H9 (cell line): ENCODE results near the gene CFL1. TPM values are rescaled to one million over a fixed set of nuclear protein-coding genes. Genes with fewer than 3 reads are reported as not detected.

Source experiments
- DNase-seq: peaks from one replicate; pipeline ENCODE4 v3.0.0-alpha.2; 2017
- H2AFZ ChIP-seq: one replicate; pipeline ENCODE4 v1.6.1; 2013; ENCODE audit warnings: mild to moderate bottlenecking, low read length, control low read depth, moderate library complexity
- H2AK5ac ChIP-seq: 2 replicates; pipeline ENCODE4 v1.6.1; 2013; ENCODE audit warnings: low read length, control low read depth, mixed read lengths; ENCODE audit not compliant: insufficient read length
- H2BK120ac ChIP-seq: one replicate; pipeline ENCODE4 v1.6.1; 2013; ENCODE audit warnings: low read depth, mild to moderate bottlenecking, low read length, control low read depth, inconsistent platforms; ENCODE audit not compliant: poor library complexity, severe bottlenecking
- H2BK12ac ChIP-seq: 2 replicates; pipeline ENCODE4 v1.6.1; 2013; ENCODE audit warnings: low read length, control low read depth, mixed read lengths, low read depth; ENCODE audit not compliant: insufficient read length
- H2BK15ac ChIP-seq: 2 replicates; pipeline ENCODE4 v1.6.1; 2013; ENCODE audit warnings: low read depth, low read length, control low read depth
- H2BK20ac ChIP-seq: one replicate; pipeline ENCODE4 v1.6.1; 2013; ENCODE audit warnings: low read depth, mild to moderate bottlenecking, low read length, control low read depth, inconsistent platforms; ENCODE audit not compliant: poor library complexity, severe bottlenecking
- H2BK5ac ChIP-seq: 2 replicates; pipeline ENCODE4 v1.6.1; 2013; ENCODE audit warnings: low read length, control low read depth, mixed read lengths; ENCODE audit not compliant: insufficient read length
- H3K14ac ChIP-seq: 2 replicates; pipeline ENCODE4 v1.6.1; 2013; ENCODE audit warnings: low read length, control low read depth; ENCODE audit not compliant: insufficient read depth
- H3K18ac ChIP-seq: 2 replicates; pipeline ENCODE4 v1.6.1; 2013; ENCODE audit warnings: low read depth, mild to moderate bottlenecking, mixed read lengths, low read length, control low read depth; ENCODE audit not compliant: insufficient read length
- H3K23ac ChIP-seq: 2 replicates; pipeline ENCODE4 v1.6.1; 2013; ENCODE audit warnings: low read length, control low read depth, mixed read lengths, low read depth; ENCODE audit not compliant: insufficient read length
- H3K23me2 ChIP-seq: 2 replicates; pipeline ENCODE4 v1.6.1; 2013; ENCODE audit warnings: low read depth, mild to moderate bottlenecking, mixed read lengths, low read length, control low read depth; ENCODE audit not compliant: insufficient read length, poor library complexity, severe bottlenecking
- H3K27ac ChIP-seq: 2 replicates; pipeline ENCODE4 v1.5.1; 2013; ENCODE audit warnings: low read length, control low read depth, mixed read lengths, low read depth; ENCODE audit not compliant: insufficient read length
- H3K27me3 ChIP-seq: 2 replicates; pipeline ENCODE4 v1.6.1; 2013; ENCODE audit warnings: low read length, control low read depth, inconsistent platforms; ENCODE audit not compliant: insufficient read depth
- H3K4ac ChIP-seq: 2 replicates; pipeline ENCODE4 v1.6.1; 2013; ENCODE audit warnings: low read depth, mild to moderate bottlenecking, control low read depth, inconsistent platforms, low read length, moderate library complexity
- H3K4me1 ChIP-seq: 2 replicates; pipeline ENCODE4 v1.6.1; 2013; ENCODE audit warnings: low read length, control low read depth, inconsistent platforms; ENCODE audit not compliant: insufficient read depth
- H3K4me2 ChIP-seq: 2 replicates; pipeline ENCODE4 v1.6.1; 2013; ENCODE audit warnings: low read length, control low read depth, mixed read lengths; ENCODE audit not compliant: insufficient read length, insufficient read depth
- H3K56ac ChIP-seq: 2 replicates; pipeline ENCODE4 v1.6.1; 2013; ENCODE audit warnings: low read depth, mild to moderate bottlenecking, mixed read lengths, low read length, control low read depth; ENCODE audit not compliant: insufficient read length
- H3K79me1 ChIP-seq: 2 replicates; pipeline ENCODE4 v1.6.1; 2013; ENCODE audit warnings: low read depth, mild to moderate bottlenecking, moderate library complexity, low read length, control low read depth, inconsistent platforms; ENCODE audit not compliant: insufficient read depth, poor library complexity, severe bottlenecking
- H3K79me2 ChIP-seq: 2 replicates; pipeline ENCODE4 v1.6.1; 2013; ENCODE audit warnings: low read length, control low read depth, inconsistent platforms; ENCODE audit not compliant: insufficient read depth
- H3K9ac ChIP-seq: 2 replicates; pipeline ENCODE4 v1.6.1; 2013; ENCODE audit warnings: low read length, control low read depth, mixed read lengths; ENCODE audit not compliant: insufficient read length; ENCODE audit errors: extremely low read depth
- H3K9me3 ChIP-seq: one replicate; pipeline ENCODE4 v1.6.1; 2013; ENCODE audit warnings: low read depth, low read length, inconsistent platforms; ENCODE audit not compliant: control insufficient read depth
- H3T11ph ChIP-seq: one replicate; pipeline ENCODE4 v1.6.1; 2013; ENCODE audit warnings: mild to moderate bottlenecking, low read length, control low read depth, inconsistent platforms
- H4K20me1 ChIP-seq: one replicate; pipeline ENCODE4 v1.6.1; 2013; ENCODE audit not compliant: control insufficient read depth, insufficient read length, insufficient read depth
- H4K5ac ChIP-seq: 2 replicates; pipeline ENCODE4 v1.6.1; 2013; ENCODE audit warnings: low read depth, mild to moderate bottlenecking, mixed read lengths, low read length, control low read depth; ENCODE audit not compliant: insufficient read length
- H4K8ac ChIP-seq: replicated peaks from 2 replicates; pipeline ENCODE4 v1.6.1; 2013; ENCODE audit warnings: low read length, control low read depth, mixed read lengths, low read depth; ENCODE audit not compliant: insufficient read length
- H4K91ac ChIP-seq: 2 replicates; pipeline ENCODE4 v1.6.1; 2013; ENCODE audit warnings: low read depth, mild to moderate bottlenecking, moderate library complexity, mixed read lengths, low read length, control low read depth; ENCODE audit not compliant: insufficient read length
- H3K27ac Mint-ChIP-seq, 3 experiments: 2 replicates in 2 of 3; 3 replicates in 1 of 3; pipeline ENCODE4 v1.8.0; 2020 to 2021; ENCODE audit warnings: mixed read lengths in 3 of 3, mild to moderate bottlenecking in 1 of 3, moderate library complexity in 1 of 3
- H3K27me3 Mint-ChIP-seq: 2 replicates; pipeline ENCODE4 v1.8.0; 2021; ENCODE audit warnings: low read depth, mild to moderate bottlenecking, moderate library complexity, mixed read lengths
- H3K36me3 Mint-ChIP-seq, 3 experiments: 2 replicates in 2 of 3; 3 replicates in 1 of 3; pipeline ENCODE4 v1.8.0; 2020 to 2021; ENCODE audit warnings: low read depth in 3 of 3, mixed read lengths in 3 of 3; ENCODE audit not compliant: insufficient read depth in 1 of 3
- H3K4me1 Mint-ChIP-seq, 2 experiments: 2 replicates each; pipeline ENCODE4 v1.8.0; 2020; ENCODE audit warnings: mixed read lengths in 2 of 2
- H3K4me3 Mint-ChIP-seq, 2 experiments: 2 replicates in 1 of 2; 3 replicates in 1 of 2; pipeline ENCODE4 v1.8.0; 2020 to 2021; ENCODE audit warnings: mild to moderate bottlenecking in 2 of 2, mixed read lengths in 2 of 2, moderate library complexity in 1 of 2
- H3K9me3 Mint-ChIP-seq, 2 experiments: 2 replicates in 1 of 2; 3 replicates in 1 of 2; pipeline ENCODE4 v1.8.0; 2020; ENCODE audit warnings: mild to moderate bottlenecking in 2 of 2, mixed read lengths in 2 of 2, moderate library complexity in 1 of 2
- WGBS: extraction: QIAGEN DNeasy Blood & Tissue Kit; methylation state at CpG from one replicate; pipeline ENCODE4 v1.1.7; 2013; ENCODE audit warnings: missing lambda C conversion rate, low lambda C conversion rate, mixed read lengths; ENCODE audit not compliant: insufficient read length; ENCODE audit errors: extremely low coverage; 5-methylcytosine and 5-hydroxymethylcytosine counted together
- total RNA-seq: library from RNA; stranded (reverse); gene quantifications from 2 replicates; pipeline ENCODE4 v1.2.1, GENCODE V29; 2021
- TF ChIP-seq, protein P1 (sequence below): fragments of 200-600 bp; sonication (generic); conservative IDR thresholded peaks from 3 replicates; pipeline ENCODE4 v1.8.0; 2021; ENCODE audit warnings: antibody characterized with exemption, mild to moderate bottlenecking

Gene CFL1
- total RNA-seq, 1 experiment from 2014 or later = 1,107 TPM

DNA sequence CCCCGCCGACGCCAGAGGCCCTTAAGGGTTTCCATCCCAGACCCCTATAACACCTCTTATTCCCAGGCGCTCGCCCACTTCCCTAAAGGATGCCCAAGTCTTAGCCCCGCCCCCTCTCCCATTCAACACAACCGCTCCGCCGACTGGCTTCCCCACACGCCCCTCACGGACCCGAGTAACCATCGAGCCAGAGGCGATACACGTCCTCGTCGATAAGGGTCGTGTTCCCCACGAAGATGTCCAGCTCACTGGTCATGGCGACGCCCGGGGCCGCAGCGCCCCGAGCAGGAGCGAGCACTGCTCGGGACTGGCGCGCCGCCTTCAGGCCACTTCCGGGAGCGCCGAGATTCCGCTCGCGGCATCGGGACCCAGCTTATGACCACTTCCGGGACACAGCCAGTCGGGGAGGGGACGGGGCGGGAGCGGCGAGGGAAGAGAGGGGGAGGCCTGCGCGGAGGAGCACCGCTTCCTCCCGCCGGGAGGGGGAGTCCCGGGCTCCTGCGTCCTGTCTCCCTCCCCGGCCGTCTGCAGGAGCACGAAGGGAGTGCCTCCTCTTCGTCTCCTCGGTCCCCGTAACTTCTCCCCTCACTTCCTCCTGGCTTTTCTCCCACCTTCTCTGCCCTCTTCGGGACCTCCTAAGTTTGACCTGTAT, 30.3 kb upstream of the CFL1 start, which contains the start of gene FIBP:
Gene FIBP, minus strand, starts transcription at position 309 of the 652 bp plus-strand sequence. Its CDS starts 53 bp downstream, at position 256.
- no CpG with 5 or more reads among the region's 57 CpGs for WGBS
- Histone ChIP-seq H3K9ac (peak within 1 kb of the TSS; percentile 31), H3K56ac (no peak within 1 kb of the TSS), H2BK5ac (no peak within 1 kb of the TSS), H2BK20ac (no peak within 1 kb of the TSS), H2BK15ac (no peak within 1 kb of the TSS), H4K8ac (no peak within 1 kb of the TSS), H3K4me1 (peaks cover 9% of the 10 kb centered on the region; the same call in 1 of the 2 replicates), H4K5ac (no peak within 1 kb of the TSS), H3K27me3 (peaks cover 6% of the 10 kb centered on the region; the same call in 1 of the 2 replicates), H2BK120ac (no peak within 1 kb of the TSS), H3T11ph (no peak within 1 kb of the TSS), H3K27ac (no peak within 1 kb of the TSS), H3K14ac (peak within 1 kb of the TSS; percentile 93), H2AFZ (no peak within 1 kb of the TSS), H3K79me2 (no peaks in the 10 kb centered on the region; the same call in 1 of the 2 replicates), H3K23ac (no peak within 1 kb of the TSS), H2BK12ac (no peak within 1 kb of the TSS), H3K9me3 (no peaks in the 10 kb centered on the region), H3K23me2 (peaks cover 23% of the 10 kb centered on the region), H3K4ac (no peak within 1 kb of the TSS), H3K79me1 (no peaks in the 10 kb centered on the region), H3K18ac (peak within 1 kb of the TSS; percentile 78), H3K4me2 (peak within 1 kb of the TSS; percentile 70), H4K91ac (no peak within 1 kb of the TSS), H2AK5ac (no peak within 1 kb of the TSS), H4K20me1 (no peaks in the 10 kb centered on the region)
- Mint-ChIP-seq H3K27ac (peak within 1 kb of the TSS; percentile 89 to 99 (median 98)), H3K9me3 (peaks cover 2 to 4% of the 10 kb centered on the region in 2 experiments; a peak in 2 of 5 replicates), H3K27me3 (peaks cover 17% of the 10 kb centered on the region), H3K4me1 (peaks cover 37 to 52% of the 10 kb centered on the region in 2 experiments), H3K4me3 (peak within 1 kb of the TSS; percentile 97 to 98), H3K36me3 (peaks cover 29 to 52% (median 41%) of the 10 kb centered on the region in 3 experiments)
- DNase-seq = peak; percentile 98
- TF ChIP-seq, protein P1, sequence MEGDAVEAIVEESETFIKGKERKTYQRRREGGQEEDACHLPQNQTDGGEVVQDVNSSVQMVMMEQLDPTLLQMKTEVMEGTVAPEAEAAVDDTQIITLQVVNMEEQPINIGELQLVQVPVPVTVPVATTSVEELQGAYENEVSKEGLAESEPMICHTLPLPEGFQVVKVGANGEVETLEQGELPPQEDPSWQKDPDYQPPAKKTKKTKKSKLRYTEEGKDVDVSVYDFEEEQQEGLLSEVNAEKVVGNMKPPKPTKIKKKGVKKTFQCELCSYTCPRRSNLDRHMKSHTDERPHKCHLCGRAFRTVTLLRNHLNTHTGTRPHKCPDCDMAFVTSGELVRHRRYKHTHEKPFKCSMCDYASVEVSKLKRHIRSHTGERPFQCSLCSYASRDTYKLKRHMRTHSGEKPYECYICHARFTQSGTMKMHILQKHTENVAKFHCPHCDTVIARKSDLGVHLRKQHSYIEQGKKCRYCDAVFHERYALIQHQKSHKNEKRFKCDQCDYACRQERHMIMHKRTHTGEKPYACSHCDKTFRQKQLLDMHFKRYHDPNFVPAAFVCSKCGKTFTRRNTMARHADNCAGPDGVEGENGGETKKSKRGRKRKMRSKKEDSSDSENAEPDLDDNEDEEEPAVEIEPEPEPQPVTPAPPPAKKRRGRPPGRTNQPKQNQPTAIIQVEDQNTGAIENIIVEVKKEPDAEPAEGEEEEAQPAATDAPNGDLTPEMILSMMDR = peak; percentile 80
